Stomach (tissue), 9 donors: Measurements from ENCODE around the gene UBE2L5. TPM values are rescaled to one million over a fixed set of nuclear protein-coding genes. Genes with fewer than 3 reads are reported as not detected.

Experiments used
- DNase-seq, 2 donors: peaks; one replicate each; pipeline versions ENCODE4 v3.0.0 to v3.0.0-alpha.2; 2013 to 2019
- H3K27ac ChIP-seq, 5 donors: fragments of 200-600 bp in 4 of 5; sonication (generic) in 4 of 5; one replicate each; pipeline ENCODE4 v1.5.1; 2013 to 2019; ENCODE audit warnings: mild to moderate bottlenecking in 1 of 5, moderate library complexity in 1 of 5
- H3K27me3 ChIP-seq, 3 donors: fragments of 200-600 bp; sonication (generic); one replicate each; pipeline ENCODE4 v1.5.1; 2017 to 2019; ENCODE audit warnings: mixed run types in 1 of 3
- H3K36me3 ChIP-seq, 4 donors: fragments of 200-600 bp; sonication (generic); 1 replicate in 3 of 4; 2 replicates in 1 of 4; pipeline ENCODE4 v1.5.1; 2016 to 2019
- H3K4me1 ChIP-seq, 4 donors: fragments of 200-600 bp; sonication (generic); one replicate each; pipeline ENCODE4 v1.5.1; 2016 to 2019
- H3K4me3 ChIP-seq, 4 donors: fragments of 200-600 bp; sonication (generic) in 3 of 4; one replicate each; pipeline ENCODE4 v1.5.1; 2016 to 2019; ENCODE audit warnings: mild to moderate bottlenecking in 1 of 4
- H3K9me3 ChIP-seq, 4 donors: fragments of 200-600 bp; sonication (generic); one replicate each; pipeline ENCODE4 v1.5.1; 2016 to 2019
- CTCF ChIP-seq, 7 experiments: fragments of 450-650 bp in 4 of 7; fragments of 200-600 bp in 3 of 7; sonication (generic) in 3 of 7; IDR thresholded peaks; one replicate each; pipeline ENCODE4 v1.5.1; 2016 to 2019; ENCODE audit warnings: antibody characterized with exemption in 7 of 7, control low read depth in 2 of 7, mild to moderate bottlenecking in 1 of 7
- EP300 ChIP-seq: sonication (generic); formaldehyde crosslinking; IDR thresholded peaks from one replicate; pipeline ENCODE4 v1.6.1; 2017; ENCODE audit warnings: antibody characterized with exemption
- POLR2A ChIP-seq, 4 donors: fragments of 450-650 bp; IDR thresholded peaks; one replicate each; pipeline ENCODE4 v1.6.1; 2016; ENCODE audit warnings: antibody characterized with exemption in 4 of 4, control low read depth in 2 of 4, mild to moderate bottlenecking in 1 of 4, moderate library complexity in 1 of 4
- POLR2AphosphoS5 ChIP-seq, 3 donors: sonication (generic); formaldehyde crosslinking; IDR thresholded peaks; one replicate each; pipeline ENCODE4 v1.6.1; 2016; ENCODE audit warnings: antibody characterized with exemption in 3 of 3
- WGBS, 5 donors: extraction: QIAGEN DNeasy Blood & Tissue Kit in 3 of 5; methylation state at CpG; one replicate each; pipeline versions ENCODE4 v1.1.5 to v1.1.7; 2013 to 2018; 5-methylcytosine and 5-hydroxymethylcytosine counted together
- intact Hi-C: fragments of 100-400 bp; cut with DNase I; formaldehyde crosslinking; loops from one replicate; pipeline ENCODE4 v1.15.1; 2023; ENCODE audit warnings: low total_unique reads
- polyA plus RNA-seq, 3 donors: library from polyadenylated mRNA; stranded (reverse); fragments of 200-250 nt; gene quantifications; one replicate each; pipeline ENCODE4 v1.2.3, GENCODE V29; 2013
- total RNA-seq, 5 donors: library from RNA; depleted of rRNA; stranded (reverse); fragments of >200 nt; gene quantifications; one replicate each; pipeline versions ENCODE4 v1.1.0 to v1.2.3, GENCODE V29; 2014 to 2016
- donor health status: healthy with polysubstance abuse.
- donor health status: Bipolar disorder and iron deficiency.
- donor health status: healthy.

The UBE2L5 gene
- total and polyA plus RNA-seq, 8 donors, result not detected

DNA sequence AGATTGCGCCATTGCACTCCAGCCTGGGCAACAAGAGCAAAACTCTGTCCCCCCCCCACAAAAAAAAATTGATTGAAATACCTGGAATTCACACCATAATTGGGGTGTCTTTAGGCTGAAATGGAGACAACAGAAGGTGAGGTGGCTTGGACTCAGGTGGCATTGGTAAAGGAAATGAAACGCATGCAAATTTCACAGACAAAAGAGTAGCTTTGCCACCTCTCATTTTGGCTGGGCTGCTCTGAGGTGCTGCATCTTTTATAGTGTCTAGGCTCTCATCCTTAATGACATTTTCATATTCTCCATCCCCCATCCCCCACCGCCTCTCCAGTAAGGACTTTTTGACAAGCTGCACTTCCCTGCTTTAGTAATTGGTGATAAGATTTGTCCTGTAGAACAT is 6.9 kb downstream of the UBE2L5 start:
- Histone ChIP-seq H3K27me3 (no peaks in the 10 kb centered on the region), H3K9me3 (no peaks in the 10 kb centered on the region), H3K36me3 (no peaks in the 10 kb centered on the region), H3K4me1 (peaks cover 0 to 10% (median 0%) of the 10 kb centered on the region in 4 donors), H3K4me3 (no peak overlapping the region), H3K27ac (no peak overlapping the region)
- no peak for DNase-seq
- TF ChIP-seq EP300 (no peak), CTCF (IDR thresholded peaks at IDR 0.05) (no peak), POLR2AphosphoS5 (IDR thresholded peaks at IDR 0.05) (no peak), POLR2A (IDR thresholded peaks at IDR 0.05) (no peak)
- 85 to 93% (median 90%) methylated on average over 3 of the region's 3 CpGs for whole genome bisulfite sequencing, 5 donors
- intact Hi-C loops, result no loop called here

- H3K27me3 ChIP-seq, result no peaks in the 10 kb centered on the region
- no peaks in the 10 kb centered on the region for H3K9me3 ChIP-seq
- no peaks in the 10 kb centered on the region for H3K36me3 ChIP-seq
- H3K4me1 ChIP-seq, result peaks cover 0 to 10% (median 0%) of the 10 kb centered on the region in 4 donors
- intact Hi-C loops, result no loop called here
- TF ChIP-seq EP300 (no peak), CTCF (IDR thresholded peaks at IDR 0.05) (no peak), POLR2AphosphoS5 (IDR thresholded peaks at IDR 0.05) (peak in 1 of 3 donors; percentile 62), POLR2A (IDR thresholded peaks at IDR 0.05) (no peak)
- no peak for DNase-seq
- H3K27ac ChIP-seq, result peak overlapping the region in 4 of 5 donors; percentile 14 to 32 (median 30)
- no peak overlapping the region for H3K4me3 ChIP-seq
- WGBS, 5 donors, result 47 to 72% (median 54%) methylated on average over 6 of the region's 6 CpGs
These were observed 7.7 kb downstream of the UBE2L5 start for GRCh38 chr13:30429721-30430694.

DNA sequence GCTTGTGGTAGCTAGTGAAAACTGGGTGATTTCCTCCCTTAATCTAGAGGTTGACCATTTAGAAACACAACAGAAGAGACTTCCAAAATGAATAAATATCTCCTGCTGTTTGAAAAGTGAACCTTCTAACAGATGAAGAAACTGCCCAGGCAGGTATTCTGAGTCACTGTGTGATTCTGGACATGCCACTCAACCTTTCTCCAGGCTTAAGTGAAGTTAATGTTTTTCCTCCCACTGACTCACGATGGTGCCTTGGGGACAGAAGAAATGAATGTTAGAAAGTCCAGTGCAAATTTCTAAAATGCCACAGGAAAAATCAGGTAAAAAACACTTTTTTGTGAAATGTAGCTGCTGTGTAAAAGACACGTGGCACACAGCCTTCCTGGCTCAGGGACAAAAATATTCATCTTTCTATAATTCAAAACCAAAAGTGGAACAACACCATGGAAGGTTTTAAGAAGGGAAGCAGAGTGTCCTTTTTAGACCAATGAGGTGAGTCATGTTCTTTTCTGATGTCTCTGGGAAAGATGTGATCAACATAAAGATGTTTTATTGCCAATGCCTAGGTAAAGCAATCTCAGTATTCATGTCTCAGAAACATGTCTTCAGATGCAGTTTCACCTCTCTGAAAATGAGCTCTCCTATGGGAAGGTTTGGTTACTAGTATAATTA is 9.1 kb downstream of the UBE2L5 start:
- WGBS, 5 donors, result 42 to 58% (median 47%) methylated on average over 2 of the region's 2 CpGs
- no peak overlapping the region for H3K4me3 ChIP-seq
- no peak for DNase-seq
- no peaks in the 10 kb centered on the region for H3K9me3 ChIP-seq
- no peaks in the 10 kb centered on the region for H3K36me3 ChIP-seq
- H3K27ac ChIP-seq, result no peak overlapping the region
- intact Hi-C loops, result no loop called here
- TF ChIP-seq EP300, result no peak
- TF ChIP-seq CTCF (IDR thresholded peaks at IDR 0.05), result no peak
- no peak for TF ChIP-seq POLR2AphosphoS5 (IDR thresholded peaks at IDR 0.05)
- TF ChIP-seq POLR2A (IDR thresholded peaks at IDR 0.05), result no peak
- H3K4me1 ChIP-seq, result peaks cover 0 to 10% (median 0%) of the 10 kb centered on the region in 4 donors
- no peaks in the 10 kb centered on the region for H3K27me3 ChIP-seq

- Histone ChIP-seq H3K9me3 (no peaks in the 10 kb centered on the region), H3K27ac (no peak overlapping the region), H3K36me3 (no peaks in the 10 kb centered on the region), H3K4me1 (peaks cover 0 to 2% (median 0%) of the 10 kb centered on the region in 4 donors), H3K27me3 (no peaks in the 10 kb centered on the region), H3K4me3 (no peak overlapping the region)
- no peak for DNase-seq
- intact Hi-C loops, result no loop called here
- TF ChIP-seq POLR2AphosphoS5 (IDR thresholded peaks at IDR 0.05) (no peak), CTCF (IDR thresholded peaks at IDR 0.05) (no peak), EP300 (no peak), POLR2A (IDR thresholded peaks at IDR 0.05) (no peak)
- 66 to 82% (median 78%) methylated on average over 3 of the region's 3 CpGs for WGBS, 5 donors
These were observed 13.7 kb downstream of the UBE2L5 start for GRCh38 chr13:30435911-30436451.
